Measurements from ENCODE around the gene ZFYVE1.

GRCh38 chr14:73049428-73049827, 22.5 kb upstream of the ZFYVE1 start:
- no peak for TF ChIP-seq EZH2 (IDR thresholded peaks at IDR 0.05; ENCODE audit: low read depth)
- TF ChIP-seq, protein P1, sequence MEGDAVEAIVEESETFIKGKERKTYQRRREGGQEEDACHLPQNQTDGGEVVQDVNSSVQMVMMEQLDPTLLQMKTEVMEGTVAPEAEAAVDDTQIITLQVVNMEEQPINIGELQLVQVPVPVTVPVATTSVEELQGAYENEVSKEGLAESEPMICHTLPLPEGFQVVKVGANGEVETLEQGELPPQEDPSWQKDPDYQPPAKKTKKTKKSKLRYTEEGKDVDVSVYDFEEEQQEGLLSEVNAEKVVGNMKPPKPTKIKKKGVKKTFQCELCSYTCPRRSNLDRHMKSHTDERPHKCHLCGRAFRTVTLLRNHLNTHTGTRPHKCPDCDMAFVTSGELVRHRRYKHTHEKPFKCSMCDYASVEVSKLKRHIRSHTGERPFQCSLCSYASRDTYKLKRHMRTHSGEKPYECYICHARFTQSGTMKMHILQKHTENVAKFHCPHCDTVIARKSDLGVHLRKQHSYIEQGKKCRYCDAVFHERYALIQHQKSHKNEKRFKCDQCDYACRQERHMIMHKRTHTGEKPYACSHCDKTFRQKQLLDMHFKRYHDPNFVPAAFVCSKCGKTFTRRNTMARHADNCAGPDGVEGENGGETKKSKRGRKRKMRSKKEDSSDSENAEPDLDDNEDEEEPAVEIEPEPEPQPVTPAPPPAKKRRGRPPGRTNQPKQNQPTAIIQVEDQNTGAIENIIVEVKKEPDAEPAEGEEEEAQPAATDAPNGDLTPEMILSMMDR (conservative IDR thresholded peaks at IDR 0.05) = no peak

Data from PC-9 (cell line).